ENCODE data around the gene SUGT1.

SUGT1 gene

DNA sequence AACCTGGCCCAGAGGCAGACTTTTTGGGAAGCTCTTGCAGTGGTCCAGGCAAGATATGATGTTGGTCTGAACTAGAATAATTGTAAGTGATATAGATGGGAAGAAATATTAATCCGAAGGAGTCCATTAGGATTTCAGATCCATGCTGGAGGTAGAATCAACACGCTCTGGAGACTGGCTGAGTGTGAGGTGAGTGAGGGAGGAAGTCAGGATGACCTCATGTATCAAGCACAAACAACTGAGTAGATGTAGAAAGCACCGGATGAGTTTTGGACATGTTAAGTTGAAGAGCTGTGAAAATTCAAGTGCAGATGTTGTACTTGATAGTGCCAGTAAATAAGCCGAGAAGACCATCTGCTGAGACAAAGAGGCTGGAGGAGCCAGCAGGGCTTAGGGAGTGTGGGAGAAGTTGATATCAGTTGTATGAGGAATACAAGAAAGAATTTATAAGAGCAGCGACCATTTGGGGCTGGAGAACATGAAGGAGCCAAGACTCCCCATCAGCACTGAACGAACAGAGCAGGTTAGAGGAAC lies 92.3 kb downstream of the SUGT1 start:
- no peak overlapping the region for H3K4me3 ChIP-seq (ENCODE audit: low read length in 2 of 2)
- no peaks in the 10 kb centered on the region for H3K36me3 ChIP-seq (ENCODE audit: control insufficient read depth in 2 of 2, insufficient read depth in 2 of 2, low read length in 2 of 2)
- no peak overlapping the region for H3K9ac ChIP-seq (ENCODE audit: low read depth in 1 of 2, low read length in 2 of 2)
- no peaks in the 10 kb centered on the region for H3K4me1 ChIP-seq (ENCODE audit: control insufficient read depth in 2 of 2, insufficient read depth in 2 of 2, low read length in 2 of 2)
- H3K27me3 ChIP-seq (ENCODE audit: control insufficient read depth in 2 of 2, insufficient read depth in 2 of 2, low read length in 2 of 2) = peaks cover under 1 to 4% of the 10 kb centered on the region in 2 donors
- no peaks in the 10 kb centered on the region for H3K9me3 ChIP-seq (ENCODE audit: control insufficient read depth in 2 of 2, low read length in 2 of 2)
- no peak overlapping the region for H3K27ac ChIP-seq (ENCODE audit: low read depth in 2 of 2, low read length in 2 of 2)

DNA sequence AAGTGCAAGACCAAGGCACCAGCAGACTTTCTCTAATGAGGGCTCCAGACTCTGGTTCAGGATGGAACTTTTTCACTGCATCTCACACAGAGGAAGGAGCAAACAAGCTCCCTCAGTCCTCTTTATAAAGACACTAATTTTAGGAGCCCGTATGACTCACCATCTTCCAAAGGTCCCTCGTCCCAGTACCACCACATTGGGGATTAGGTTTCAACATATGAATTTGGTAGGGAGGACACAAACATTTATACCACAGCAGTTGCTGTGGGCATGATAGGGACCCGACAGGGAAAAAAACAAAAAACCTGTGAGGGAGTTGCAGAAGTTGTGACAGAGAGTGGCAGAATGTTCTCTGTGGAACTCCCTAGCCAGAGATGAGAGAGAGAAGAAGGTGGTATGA lies 93.5 kb downstream of the SUGT1 start:
- no peaks in the 10 kb centered on the region for H3K36me3 ChIP-seq (ENCODE audit: control insufficient read depth in 2 of 2, insufficient read depth in 2 of 2, low read length in 2 of 2)
- no peak overlapping the region for H3K4me3 ChIP-seq (ENCODE audit: low read length in 2 of 2)
- no peak overlapping the region for H3K27ac ChIP-seq (ENCODE audit: low read depth in 2 of 2, low read length in 2 of 2)
- no peaks in the 10 kb centered on the region for H3K9me3 ChIP-seq (ENCODE audit: control insufficient read depth in 2 of 2, low read length in 2 of 2)
- H3K4me1 ChIP-seq (ENCODE audit: control insufficient read depth in 2 of 2, insufficient read depth in 2 of 2, low read length in 2 of 2) = no peaks in the 10 kb centered on the region
- H3K27me3 ChIP-seq (ENCODE audit: control insufficient read depth in 2 of 2, insufficient read depth in 2 of 2, low read length in 2 of 2) = no peaks in the 10 kb centered on the region
- no peak overlapping the region for H3K9ac ChIP-seq (ENCODE audit: low read depth in 1 of 2, low read length in 2 of 2)

DNA sequence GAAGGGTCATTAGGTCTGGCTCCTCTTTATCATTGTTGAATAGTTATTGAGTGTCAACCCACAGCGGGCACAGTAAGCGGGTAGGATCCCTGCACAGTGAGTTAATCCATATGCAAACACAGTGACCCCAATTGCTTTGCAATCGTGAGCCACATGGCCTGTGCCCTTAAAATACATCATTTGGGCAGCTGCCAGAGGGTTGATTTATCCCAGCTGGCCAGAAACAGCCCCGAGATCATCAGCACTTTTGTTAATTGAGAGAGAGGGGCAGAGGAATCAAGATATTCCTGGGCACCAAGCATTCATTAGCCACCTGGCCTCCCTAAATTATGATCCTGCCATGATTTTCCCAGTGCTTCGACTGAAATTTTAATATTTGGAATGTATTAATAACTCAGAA lies 96.8 kb downstream of the SUGT1 start:
- Histone ChIP-seq H3K4me1 (ENCODE audit: control insufficient read depth in 2 of 2, insufficient read depth in 2 of 2, low read length in 2 of 2) (no peaks in the 10 kb centered on the region), H3K27me3 (ENCODE audit: control insufficient read depth in 2 of 2, insufficient read depth in 2 of 2, low read length in 2 of 2) (no peaks in the 10 kb centered on the region), H3K4me3 (ENCODE audit: low read length in 2 of 2) (no peak overlapping the region), H3K9me3 (ENCODE audit: control insufficient read depth in 2 of 2, low read length in 2 of 2) (no peaks in the 10 kb centered on the region), H3K36me3 (ENCODE audit: control insufficient read depth in 2 of 2, insufficient read depth in 2 of 2, low read length in 2 of 2) (no peaks in the 10 kb centered on the region), H3K9ac (ENCODE audit: low read depth in 1 of 2, low read length in 2 of 2) (no peak overlapping the region), H3K27ac (ENCODE audit: low read depth in 2 of 2, low read length in 2 of 2) (no peak overlapping the region)

Data from mucosa of rectum (tissue), 2 donors.